ENCODE data around the gene ZNF839.
"Not testable (repeated sequence)": the region's sequence is repeated elsewhere in the genome, so short reads cannot be mapped to it uniquely, and the experiment has no call there.

Gene ZNF839

GRCh38 chr14:102344084-102344483 lies 24.5 kb downstream of the ZNF839 start:
- DNase-seq, result no peak

DNA sequence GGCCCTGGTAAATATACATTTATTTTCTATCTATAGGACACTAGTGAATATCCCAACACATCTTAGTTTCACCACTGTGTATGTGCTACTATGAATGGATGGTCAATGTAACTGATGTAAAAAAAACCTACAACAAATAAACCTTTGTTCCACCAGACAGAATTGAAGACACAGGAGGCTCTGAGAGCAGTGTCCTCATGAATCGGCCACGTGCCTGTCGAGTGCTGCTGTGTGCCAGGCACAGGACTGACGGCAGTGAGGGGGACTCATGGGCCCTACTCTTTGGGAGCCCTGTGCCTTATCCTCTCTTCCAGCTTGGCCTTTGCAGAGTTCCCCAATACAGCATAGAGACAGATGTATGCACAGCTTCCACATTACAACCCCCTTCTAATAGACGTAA lies 24.9 kb downstream of the ZNF839 start:
- no peak for DNase-seq

DNA sequence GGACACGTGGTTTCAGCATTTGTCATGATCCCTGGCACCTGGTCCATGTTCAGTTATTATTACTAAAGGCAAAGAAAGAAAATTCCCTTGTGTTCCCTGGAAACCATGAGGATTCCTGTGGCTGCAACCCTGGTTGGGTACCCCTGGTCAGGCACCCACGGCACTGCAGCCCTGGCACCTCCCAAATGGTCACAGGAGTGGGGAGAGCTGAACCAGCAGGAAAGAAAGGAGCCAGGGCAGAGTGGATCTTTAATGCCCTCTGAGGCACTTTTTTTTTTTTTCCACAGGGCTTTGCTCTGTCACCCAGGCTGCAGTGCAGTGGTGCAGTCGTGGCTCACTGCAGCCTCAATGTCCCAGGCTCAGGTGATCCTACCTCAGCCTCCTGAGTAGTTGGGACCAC lies 25.7 kb downstream of the ZNF839 start:
- no peak for DNase-seq

GRCh38 chr14:102346645-102347044 lies 27.1 kb downstream of the ZNF839 start:
- no peak for DNase-seq

- no peak for DNase-seq
Observed at GRCh38 chr14:102348376-102348775, 28.8 kb downstream of the ZNF839 start.

DNA sequence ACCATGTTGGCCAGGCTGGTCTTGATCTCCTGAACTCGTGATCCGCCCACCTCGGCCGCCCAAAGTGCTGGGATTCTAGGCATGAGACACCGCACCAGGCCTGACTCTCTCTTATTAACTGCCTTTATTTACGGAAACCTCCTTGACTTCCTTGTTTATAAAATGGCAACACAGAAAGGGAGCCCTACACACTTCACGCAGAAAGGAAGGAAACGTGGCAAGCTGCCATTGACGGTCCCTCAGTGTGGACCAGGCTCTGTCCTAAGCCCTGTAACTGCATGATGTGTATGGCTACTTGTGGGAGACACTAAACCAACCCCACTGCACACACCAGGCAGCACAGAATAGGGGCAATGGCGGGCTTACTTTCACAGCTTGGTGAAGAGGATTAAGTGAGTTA lies 31.5 kb downstream of the ZNF839 start:
- DNase-seq, result no peak

DNA sequence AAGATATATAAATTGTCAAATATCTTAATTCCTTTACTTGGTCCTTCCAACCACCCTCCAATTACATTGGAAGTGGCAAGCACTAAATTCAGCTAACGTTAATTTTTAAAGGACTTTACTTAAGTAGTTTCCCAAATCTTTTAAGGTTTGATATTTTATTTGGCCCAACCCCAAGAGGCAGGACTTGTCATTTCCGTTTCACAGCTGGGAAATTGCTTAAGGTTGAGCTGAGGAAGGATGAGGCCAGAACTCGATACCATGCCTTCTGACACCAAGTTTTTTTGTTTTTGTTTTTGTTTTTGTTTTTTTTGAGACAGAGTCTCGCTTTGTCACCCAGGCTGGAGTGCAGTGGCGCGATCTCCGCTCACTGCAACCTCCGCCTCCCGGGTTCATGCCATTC lies 32.0 kb downstream of the ZNF839 start:
- not testable (repeated sequence) for DNase-seq

GRCh38 chr14:102352213-102352612 lies 32.7 kb downstream of the ZNF839 start:
- DNase-seq, result no peak

DNA sequence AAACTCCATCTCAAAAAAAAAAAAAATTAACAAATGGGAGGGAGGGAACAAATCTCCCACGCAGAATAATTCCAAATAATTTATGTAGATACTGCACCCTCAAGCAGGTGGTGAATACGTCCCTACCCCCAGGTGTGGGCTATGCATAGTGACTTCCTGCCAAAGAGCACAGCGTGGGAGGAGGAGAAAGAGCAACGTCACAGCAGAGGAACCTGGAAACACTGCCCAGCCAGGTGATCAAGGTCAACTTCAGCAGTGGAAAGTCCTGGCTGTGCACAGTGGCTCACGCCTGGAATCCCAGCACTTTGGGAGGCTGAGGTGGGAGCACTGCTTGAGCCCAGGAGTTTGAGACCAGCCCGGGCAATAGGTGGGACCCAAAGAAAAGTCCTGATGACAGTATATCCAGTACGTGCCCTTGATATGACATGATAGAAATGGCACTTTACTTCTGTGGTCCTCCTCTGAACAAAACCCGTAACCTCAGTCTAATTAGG lies 33.6 kb downstream of the ZNF839 start:
- DNase-seq, result no peak

DNA sequence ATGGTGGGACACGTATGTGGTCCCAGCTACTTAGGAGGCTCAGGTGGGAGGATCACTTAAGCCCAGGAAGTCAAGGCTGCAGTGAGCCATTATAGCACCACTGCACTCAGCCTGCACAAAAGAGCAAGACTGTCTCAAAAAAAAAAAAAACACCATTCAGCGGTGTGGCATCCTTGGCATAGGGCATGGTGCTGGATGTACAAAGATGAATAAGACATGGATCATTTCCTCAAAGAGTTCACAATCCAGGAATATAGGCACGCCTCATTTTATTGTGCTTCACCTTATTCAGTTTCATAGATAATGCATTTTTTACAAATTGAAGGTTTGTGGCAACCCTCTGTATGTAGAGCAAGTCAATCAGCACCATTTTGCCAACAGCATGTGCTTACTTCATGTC lies 36.7 kb downstream of the ZNF839 start:
- DNase-seq, result no peak

DNA sequence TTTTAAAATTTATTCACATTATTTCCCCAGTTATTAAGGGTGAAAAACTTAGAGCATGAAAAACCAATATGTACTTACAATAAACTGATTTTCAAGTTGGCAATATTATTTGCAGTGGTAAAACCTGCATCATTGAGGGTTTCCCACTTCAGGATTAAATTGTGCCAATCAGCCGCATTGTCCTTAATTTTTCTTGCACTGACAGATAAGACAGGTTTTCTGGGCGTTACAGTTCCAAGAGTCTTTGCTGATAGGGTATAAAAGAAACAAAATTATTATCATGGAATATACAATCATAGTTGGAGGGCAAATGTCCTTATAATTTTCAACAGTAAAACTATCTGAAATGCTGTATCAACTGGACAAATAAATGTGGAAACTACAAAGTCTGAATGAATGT lies 39.8 kb downstream of the ZNF839 start:
- DNase-seq, result no peak

GRCh38 chr14:102360388-102360787 lies 40.8 kb downstream of the ZNF839 start:
- no peak for DNase-seq

DNA sequence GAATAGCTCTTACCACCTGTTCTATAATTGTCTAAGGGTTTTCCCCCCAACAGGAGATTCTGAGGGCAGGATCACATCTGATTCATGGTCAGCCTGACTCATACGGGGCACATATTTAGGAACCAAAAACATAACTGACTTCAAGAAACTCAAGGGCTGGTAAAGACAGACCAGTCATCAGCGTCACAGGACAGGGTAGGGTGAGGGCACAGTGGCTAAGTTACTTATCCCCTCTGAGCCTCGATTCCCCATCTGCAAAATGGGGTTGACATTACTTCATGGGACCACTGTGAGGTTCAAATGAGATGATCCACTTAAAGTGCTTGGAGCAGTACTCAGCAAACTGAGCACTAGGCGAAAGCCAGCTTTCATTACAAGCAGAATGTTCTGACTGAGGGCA lies 42.5 kb downstream of the ZNF839 start:
- DNase-seq, result no peak

GRCh38 chr14:102362545-102363181 lies 43.1 kb downstream of the ZNF839 start, which contains the start of the genes CINP and TECPR2:
TSS of gene CINP (minus strand) at chr14:102362890. CDS start at chr14:102362851, 39 bp downstream.
TSS of gene TECPR2 (plus strand) at chr14:102362941. CDS start at chr14:102376722, 13,781 bp downstream.
- peak; percentile 93 for DNase-seq

- no peak for DNase-seq
Observed at GRCh38 chr14:102363182-102363943, 43.8 kb downstream of the ZNF839 start.

DNA sequence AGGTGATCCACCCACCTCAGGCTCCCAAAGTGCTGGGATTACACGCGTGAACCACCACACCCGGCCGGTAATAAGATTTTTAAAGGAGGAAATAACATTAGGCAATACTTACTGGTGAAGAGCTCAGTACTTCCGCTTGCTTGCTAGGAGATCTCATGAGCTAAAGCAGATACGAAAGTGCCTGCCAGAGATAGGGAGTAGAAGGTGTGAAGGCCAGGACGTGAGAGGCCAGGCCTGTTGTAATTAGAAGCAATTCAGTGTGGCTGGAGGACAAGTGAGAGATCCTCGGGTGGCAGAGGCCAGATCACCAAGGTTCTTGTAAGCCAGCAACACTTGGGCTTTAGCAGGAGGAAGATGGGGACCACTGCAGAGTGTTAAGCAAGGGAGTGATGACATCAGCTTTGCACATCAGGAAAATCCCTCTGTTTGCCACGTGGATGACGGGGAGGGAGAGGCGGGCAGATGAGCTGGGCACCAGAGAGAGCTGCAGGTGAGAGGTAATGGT lies 50.8 kb downstream of the ZNF839 start:
- DNase-seq, result no peak

DNA sequence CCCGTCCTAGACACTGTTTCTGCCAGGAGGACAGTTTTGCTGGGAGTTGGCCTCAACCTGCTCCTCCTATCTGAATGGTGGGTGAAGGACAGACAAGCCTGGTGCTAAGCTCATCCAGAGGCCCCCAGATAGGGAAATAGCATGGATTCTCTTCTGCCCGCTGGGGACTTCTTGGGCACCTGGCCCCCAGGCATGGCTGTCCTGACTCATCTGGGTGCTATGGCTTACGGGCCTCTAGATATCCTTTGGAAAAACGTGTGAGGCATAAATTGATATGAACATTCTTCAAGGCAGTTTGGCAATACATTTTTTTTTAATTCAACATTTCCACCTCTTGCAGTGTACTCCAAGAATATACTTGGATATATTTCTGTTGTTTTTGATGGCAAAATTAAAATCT lies 51.8 kb downstream of the ZNF839 start:
- DNase-seq, result no peak

- DNase-seq, result no peak
Observed at GRCh38 chr14:102373110-102373509, 53.6 kb downstream of the ZNF839 start.

DNA sequence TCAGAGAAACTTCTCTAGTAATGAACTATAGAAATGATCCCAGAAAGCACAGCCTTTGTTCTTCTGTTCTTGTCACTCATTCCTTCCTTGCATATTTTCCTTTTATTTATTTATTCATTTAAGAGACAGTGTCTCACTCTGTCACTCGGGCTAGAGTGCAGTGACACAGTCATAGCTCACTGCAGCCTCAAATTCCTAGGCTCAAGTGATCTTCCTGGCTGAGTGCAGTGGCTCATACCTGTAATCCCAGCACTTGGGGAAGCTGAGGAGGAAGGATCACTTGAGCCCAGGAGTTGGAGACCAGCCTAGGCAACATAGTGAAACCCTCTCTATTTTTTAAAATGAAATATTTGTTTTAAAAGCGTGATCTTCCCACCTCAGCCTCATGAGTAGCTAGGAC lies 54.7 kb downstream of the ZNF839 start:
- DNase-seq, result no peak

DNA sequence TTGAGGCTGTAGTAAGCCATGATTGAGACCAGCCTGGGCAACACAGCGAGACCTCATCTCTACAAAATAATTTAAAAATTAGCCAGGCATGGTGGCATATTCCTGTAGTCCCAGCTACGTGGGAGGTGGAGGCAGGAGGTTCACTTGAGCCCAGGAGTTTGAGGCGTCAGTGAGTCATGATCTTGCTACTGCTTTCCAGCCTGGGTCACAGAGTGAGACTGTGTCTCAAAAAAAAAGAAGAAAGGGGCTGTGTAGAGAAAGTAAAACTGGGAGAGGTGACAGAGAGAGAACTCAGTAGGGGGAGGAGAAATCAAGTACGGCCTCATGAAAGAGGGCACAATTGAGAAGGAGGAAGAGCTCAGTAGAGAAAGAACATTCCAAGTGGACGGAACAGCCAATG lies 55.6 kb downstream of the ZNF839 start:
- no peak for DNase-seq

- DNase-seq, result no peak
Observed at GRCh38 chr14:102377696-102378095, 58.1 kb downstream of the ZNF839 start.

DNA sequence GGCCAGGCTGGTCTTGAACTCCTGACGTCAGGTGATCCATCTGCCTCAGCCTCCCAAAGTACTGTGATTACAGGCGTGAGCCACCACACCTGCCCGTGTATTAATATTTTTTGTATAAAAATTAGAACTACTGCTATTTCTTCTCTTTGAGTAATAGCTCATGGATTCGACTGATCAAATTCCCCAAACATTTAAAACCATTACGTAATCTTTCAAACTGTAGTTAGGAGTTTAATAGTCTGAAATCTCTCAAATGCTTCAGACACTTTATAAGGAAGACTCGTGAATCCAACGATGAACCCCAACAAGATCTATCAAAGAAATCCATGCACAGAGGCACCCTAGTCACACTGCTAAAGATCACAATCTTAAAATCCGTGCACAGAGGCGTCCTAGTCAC lies 59.3 kb downstream of the ZNF839 start:
- no peak for DNase-seq

GRCh38 chr14:102387086-102387485 lies 67.5 kb downstream of the ZNF839 start:
- DNase-seq, result no peak

GRCh38 chr14:102389246-102389645 lies 69.7 kb downstream of the ZNF839 start:
- DNase-seq, result no peak

Measured in NK-92 treated with Interleukin-12 subunit alpha and Interleukin-12 subunit beta, amount 100 ng/mL, for 24 hours (cell line).